ENCODE data around the gene ZNF813. TPM values are rescaled to one million over a fixed set of nuclear protein-coding genes. Genes with fewer than 3 reads are reported as not detected.
A peak's percentile ranks its signal among the peaks of the same experiment; 100 is the strongest.

ZNF813 gene
- total and polyA plus RNA-seq, 9 of the 15 experiments (the other 6 are each of a cell fraction or from before 2014, with no cell fraction given) = 1.3 to 8.0 (median 5.3) TPM

GRCh38 chr19:53517114-53517741 lies 49.7 kb downstream of the ZNF813 start (continued):
- TF ChIP-seq, protein P1, sequence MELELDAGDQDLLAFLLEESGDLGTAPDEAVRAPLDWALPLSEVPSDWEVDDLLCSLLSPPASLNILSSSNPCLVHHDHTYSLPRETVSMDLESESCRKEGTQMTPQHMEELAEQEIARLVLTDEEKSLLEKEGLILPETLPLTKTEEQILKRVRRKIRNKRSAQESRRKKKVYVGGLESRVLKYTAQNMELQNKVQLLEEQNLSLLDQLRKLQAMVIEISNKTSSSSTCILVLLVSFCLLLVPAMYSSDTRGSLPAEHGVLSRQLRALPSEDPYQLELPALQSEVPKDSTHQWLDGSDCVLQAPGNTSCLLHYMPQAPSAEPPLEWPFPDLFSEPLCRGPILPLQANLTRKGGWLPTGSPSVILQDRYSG (tag; conservative IDR thresholded peaks at IDR 0.05; ENCODE audit: low read depth) = peak; percentile 98
- TF ChIP-seq ARHGAP35 (IDR thresholded peaks at IDR 0.05; ENCODE audit: partially characterized antibody) = no peak
- TF ChIP-seq ZSCAN29 (IDR thresholded peaks at IDR 0.05) = no peak
- TF ChIP-seq ZNF655 (CRISPR knock-in tag; IDR thresholded peaks at IDR 0.05) = peak; percentile 68; the same call in 1 of the 2 replicates
- TF ChIP-seq, protein P2, sequence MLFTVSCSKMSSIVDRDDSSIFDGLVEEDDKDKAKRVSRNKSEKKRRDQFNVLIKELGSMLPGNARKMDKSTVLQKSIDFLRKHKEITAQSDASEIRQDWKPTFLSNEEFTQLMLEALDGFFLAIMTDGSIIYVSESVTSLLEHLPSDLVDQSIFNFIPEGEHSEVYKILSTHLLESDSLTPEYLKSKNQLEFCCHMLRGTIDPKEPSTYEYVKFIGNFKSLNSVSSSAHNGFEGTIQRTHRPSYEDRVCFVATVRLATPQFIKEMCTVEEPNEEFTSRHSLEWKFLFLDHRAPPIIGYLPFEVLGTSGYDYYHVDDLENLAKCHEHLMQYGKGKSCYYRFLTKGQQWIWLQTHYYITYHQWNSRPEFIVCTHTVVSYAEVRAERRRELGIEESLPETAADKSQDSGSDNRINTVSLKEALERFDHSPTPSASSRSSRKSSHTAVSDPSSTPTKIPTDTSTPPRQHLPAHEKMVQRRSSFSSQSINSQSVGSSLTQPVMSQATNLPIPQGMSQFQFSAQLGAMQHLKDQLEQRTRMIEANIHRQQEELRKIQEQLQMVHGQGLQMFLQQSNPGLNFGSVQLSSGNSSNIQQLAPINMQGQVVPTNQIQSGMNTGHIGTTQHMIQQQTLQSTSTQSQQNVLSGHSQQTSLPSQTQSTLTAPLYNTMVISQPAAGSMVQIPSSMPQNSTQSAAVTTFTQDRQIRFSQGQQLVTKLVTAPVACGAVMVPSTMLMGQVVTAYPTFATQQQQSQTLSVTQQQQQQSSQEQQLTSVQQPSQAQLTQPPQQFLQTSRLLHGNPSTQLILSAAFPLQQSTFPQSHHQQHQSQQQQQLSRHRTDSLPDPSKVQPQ (CRISPR knock-in tag; IDR thresholded peaks at IDR 0.05; ENCODE audit: borderline replicate concordance) = peak; percentile 88; the same call in 1 of the 2 replicates
- no peak for TF ChIP-seq MAFK (IDR thresholded peaks at IDR 0.05; ENCODE audit: low read length)
- no peak for TF ChIP-seq CBX8 (IDR thresholded peaks at IDR 0.05; ENCODE audit: borderline replicate concordance, extremely low read depth, low read depth, low read length, poor library complexity, severe bottlenecking)
- TF ChIP-seq, protein P3, sequence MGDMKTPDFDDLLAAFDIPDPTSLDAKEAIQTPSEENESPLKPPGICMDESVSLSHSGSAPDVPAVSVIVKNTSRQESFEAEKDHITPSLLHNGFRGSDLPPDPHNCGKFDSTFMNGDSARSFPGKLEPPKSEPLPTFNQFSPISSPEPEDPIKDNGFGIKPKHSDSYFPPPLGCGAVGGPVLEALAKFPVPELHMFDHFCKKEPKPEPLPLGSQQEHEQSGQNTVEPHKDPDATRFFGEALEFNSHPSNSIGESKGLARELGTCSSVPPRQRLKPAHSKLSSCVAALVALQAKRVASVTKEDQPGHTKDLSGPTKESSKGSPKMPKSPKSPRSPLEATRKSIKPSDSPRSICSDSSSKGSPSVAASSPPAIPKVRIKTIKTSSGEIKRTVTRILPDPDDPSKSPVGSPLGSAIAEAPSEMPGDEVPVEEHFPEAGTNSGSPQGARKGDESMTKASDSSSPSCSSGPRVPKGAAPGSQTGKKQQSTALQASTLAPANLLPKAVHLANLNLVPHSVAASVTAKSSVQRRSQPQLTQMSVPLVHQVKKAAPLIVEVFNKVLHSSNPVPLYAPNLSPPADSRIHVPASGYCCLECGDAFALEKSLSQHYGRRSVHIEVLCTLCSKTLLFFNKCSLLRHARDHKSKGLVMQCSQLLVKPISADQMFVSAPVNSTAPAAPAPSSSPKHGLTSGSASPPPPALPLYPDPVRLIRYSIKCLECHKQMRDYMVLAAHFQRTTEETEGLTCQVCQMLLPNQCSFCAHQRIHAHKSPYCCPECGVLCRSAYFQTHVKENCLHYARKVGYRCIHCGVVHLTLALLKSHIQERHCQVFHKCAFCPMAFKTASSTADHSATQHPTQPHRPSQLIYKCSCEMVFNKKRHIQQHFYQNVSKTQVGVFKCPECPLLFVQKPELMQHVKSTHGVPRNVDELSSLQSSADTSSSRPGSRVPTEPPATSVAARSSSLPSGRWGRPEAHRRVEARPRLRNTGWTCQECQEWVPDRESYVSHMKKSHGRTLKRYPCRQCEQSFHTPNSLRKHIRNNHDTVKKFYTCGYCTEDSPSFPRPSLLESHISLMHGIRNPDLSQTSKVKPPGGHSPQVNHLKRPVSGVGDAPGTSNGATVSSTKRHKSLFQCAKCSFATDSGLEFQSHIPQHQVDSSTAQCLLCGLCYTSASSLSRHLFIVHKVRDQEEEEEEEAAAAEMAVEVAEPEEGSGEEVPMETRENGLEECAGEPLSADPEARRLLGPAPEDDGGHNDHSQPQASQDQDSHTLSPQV (IDR thresholded peaks at IDR 0.05) = peak; percentile 99
- no peak for TF ChIP-seq KAT7 (CRISPR knock-in tag; IDR thresholded peaks at IDR 0.05; ENCODE audit: borderline replicate concordance)
- TF ChIP-seq LCOR (CRISPR knock-in tag; IDR thresholded peaks at IDR 0.05) = no peak
- no peak for TF ChIP-seq ZNF717 (CRISPR knock-in tag; IDR thresholded peaks at IDR 0.05)
- TF ChIP-seq YY1 (IDR thresholded peaks at IDR 0.05; ENCODE audit: borderline replicate concordance in 1 of 3, control insufficient read depth in 1 of 3, extremely low read depth in 1 of 3, insufficient read depth in 3 of 3, insufficient read length in 1 of 3, insufficient replicate concordance in 2 of 3, low read depth in 1 of 3, low read length in 2 of 3) = no peak
- TF ChIP-seq ZNF445 (CRISPR knock-in tag; IDR thresholded peaks at IDR 0.05; ENCODE audit: low read depth) = peak; percentile 78

Data from K562 (cell line).